Gastroesophageal sphincter (tissue), 3 donors: ENCODE measurements around the gene UBE2L6.

Experiments
- EP300 ChIP-seq: sonication (generic); formaldehyde crosslinking; IDR thresholded peaks from one replicate; pipeline ENCODE4 v1.6.1; 2017; ENCODE audit warnings: antibody characterized with exemption, mild to moderate bottlenecking
- POLR2A ChIP-seq, 2 donors: fragments of 450-650 bp; IDR thresholded peaks; one replicate each; pipeline ENCODE4 v1.6.1; 2017; ENCODE audit warnings: antibody characterized with exemption in 2 of 2, mild to moderate bottlenecking in 2 of 2, moderate library complexity in 1 of 2
- POLR2AphosphoS5 ChIP-seq: sonication (generic); formaldehyde crosslinking; IDR thresholded peaks from one replicate; pipeline ENCODE4 v1.6.1; 2017; ENCODE audit warnings: antibody characterized with exemption
- TF ChIP-seq, protein P1 (sequence below), 4 experiments: fragments of 200-600 bp in 2 of 4; fragments of 450-650 bp in 2 of 4; sonication (generic) in 1 of 4; IDR thresholded peaks; one replicate each; pipeline ENCODE4 v1.5.1; 2017 to 2019; ENCODE audit warnings: antibody characterized with exemption in 4 of 4, mild to moderate bottlenecking in 2 of 4, moderate library complexity in 2 of 4

DNA sequence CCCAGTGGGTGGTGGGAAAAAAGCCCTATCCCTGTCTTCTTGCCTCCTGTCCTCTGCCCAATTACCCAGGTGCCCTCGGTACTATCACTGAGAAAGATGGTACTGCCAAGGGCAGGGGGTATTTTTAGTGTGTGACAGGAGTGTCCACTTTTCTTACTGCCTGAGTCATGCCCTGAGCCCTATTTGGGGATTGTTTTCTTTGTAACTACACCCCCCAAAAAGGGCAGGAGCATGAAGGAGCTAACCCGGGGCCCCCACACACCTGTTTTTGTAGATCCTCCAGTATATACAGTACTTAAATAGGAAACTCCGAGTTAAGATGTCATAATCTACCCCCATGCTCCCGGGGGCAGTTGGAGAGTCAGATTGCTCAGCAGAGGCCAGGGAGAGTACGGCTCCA, 26.3 kb downstream of the UBE2L6 start:
- TF ChIP-seq POLR2AphosphoS5 (no peak), POLR2A (IDR thresholded peaks at IDR 0.05) (no peak), EP300 (no peak)
- TF ChIP-seq, protein P1, sequence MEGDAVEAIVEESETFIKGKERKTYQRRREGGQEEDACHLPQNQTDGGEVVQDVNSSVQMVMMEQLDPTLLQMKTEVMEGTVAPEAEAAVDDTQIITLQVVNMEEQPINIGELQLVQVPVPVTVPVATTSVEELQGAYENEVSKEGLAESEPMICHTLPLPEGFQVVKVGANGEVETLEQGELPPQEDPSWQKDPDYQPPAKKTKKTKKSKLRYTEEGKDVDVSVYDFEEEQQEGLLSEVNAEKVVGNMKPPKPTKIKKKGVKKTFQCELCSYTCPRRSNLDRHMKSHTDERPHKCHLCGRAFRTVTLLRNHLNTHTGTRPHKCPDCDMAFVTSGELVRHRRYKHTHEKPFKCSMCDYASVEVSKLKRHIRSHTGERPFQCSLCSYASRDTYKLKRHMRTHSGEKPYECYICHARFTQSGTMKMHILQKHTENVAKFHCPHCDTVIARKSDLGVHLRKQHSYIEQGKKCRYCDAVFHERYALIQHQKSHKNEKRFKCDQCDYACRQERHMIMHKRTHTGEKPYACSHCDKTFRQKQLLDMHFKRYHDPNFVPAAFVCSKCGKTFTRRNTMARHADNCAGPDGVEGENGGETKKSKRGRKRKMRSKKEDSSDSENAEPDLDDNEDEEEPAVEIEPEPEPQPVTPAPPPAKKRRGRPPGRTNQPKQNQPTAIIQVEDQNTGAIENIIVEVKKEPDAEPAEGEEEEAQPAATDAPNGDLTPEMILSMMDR (IDR thresholded peaks at IDR 0.05), result no peak
